22Rv1 (cell line): Measurements from ENCODE around the gene METTL16.

Experiments used
- CTCF ChIP-seq: fragments of 450-650 bp; IDR thresholded peaks from 2 replicates; pipeline ENCODE4 v1.5.1; 2017; ENCODE audit warnings: mild to moderate bottlenecking
- ZFX ChIP-seq: fragments of 450-650 bp; IDR thresholded peaks from 2 replicates; pipeline ENCODE4 v1.6.1; 2017; ENCODE audit warnings: antibody characterized with exemption, borderline replicate concordance

DNA sequence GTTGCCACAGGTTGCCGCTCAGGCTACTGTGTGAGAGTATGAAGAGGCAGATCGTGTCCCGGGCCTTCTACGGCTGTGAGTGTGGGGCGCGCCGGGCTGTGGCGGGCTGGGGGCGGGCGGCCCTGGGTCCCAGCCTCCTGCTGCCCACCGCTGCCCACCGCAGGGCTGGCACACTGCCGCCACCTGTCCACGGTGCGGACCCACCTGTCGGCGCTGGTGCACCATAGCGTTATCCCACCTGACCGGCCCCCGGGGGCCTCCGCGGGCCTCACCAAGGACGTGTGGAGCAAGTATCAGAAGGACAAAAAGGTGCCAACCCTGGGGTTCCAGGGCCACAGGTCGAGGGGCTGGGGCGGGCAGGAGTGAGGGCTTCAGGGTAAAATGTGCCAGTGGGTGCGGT, 139.5 kb downstream of the METTL16 start:
- no peak for TF ChIP-seq CTCF
- no peak for TF ChIP-seq ZFX
